Activated CD8-positive, alpha-beta memory T cell treated with anti-CD3 and anti-CD28 coated beads for 48 hours (primary cell): ENCODE results near the gene DSE.

ENCODE experiments used
- DNase-seq, 3 experiments: peaks; one replicate each; pipeline ENCODE4 v3.0.0-alpha.2; 2020; ENCODE audit warnings: low read depth in 2 of 3, low spot score in 2 of 3

The DSE gene

DNA sequence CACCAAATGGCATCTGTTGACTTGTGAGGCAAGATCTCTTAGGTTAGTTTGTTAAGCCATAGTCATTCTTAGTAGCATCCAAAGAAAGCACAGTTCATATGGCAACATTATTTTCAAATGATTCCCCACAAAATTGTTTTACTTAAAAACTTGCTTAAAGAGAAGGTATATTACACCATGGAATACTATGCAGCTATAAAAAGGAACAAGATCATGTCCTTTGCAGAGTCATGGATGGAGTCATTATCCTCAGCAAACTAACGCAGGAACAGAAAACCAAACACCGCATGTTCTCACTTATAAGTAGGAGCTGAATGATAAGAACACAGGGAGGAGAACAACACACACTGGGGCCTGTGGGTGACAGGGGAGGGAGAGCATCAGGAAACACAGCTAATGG lies 10.9 kb upstream of the DSE start:
- no peak for DNase-seq

DNA sequence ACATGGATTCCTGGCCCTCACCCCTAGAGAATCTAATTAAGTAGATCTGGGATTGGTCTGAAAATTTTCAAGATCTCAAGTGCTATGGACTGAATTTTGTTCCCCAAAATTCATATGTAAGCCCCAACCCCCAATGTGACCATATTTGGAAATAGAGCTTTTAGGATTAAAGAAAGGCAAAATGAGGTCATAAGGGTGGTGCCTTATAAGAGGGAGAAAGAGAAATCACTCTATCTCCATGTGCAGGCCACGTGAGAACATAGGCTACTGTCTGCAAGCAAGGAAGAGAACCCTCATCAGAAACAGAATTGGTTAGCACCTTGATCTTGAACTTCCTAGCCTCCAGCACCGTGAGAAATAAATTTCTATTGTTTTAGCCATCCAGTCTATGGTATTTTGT lies 8.5 kb upstream of the DSE start:
- DNase-seq = no peak

DNA sequence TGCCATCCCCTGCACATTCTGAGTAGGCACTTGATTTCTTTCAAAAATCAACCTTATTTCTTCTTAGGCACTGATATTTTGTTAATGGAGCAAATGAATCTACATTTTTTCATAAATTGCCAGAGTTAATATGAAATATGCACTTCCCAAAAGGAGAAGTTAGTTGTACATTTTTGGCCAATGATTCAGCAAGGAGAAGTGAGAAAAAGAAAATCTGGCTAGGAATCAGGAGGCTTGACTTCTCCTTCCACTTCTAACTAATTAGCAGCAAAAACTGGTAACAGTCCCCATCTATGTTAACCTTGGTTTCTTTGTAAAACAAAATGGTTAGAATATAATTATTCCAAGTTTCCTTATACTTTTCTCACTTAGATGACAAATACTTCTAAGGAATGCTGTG lies 7.0 kb upstream of the DSE start:
- no peak for DNase-seq

DNA sequence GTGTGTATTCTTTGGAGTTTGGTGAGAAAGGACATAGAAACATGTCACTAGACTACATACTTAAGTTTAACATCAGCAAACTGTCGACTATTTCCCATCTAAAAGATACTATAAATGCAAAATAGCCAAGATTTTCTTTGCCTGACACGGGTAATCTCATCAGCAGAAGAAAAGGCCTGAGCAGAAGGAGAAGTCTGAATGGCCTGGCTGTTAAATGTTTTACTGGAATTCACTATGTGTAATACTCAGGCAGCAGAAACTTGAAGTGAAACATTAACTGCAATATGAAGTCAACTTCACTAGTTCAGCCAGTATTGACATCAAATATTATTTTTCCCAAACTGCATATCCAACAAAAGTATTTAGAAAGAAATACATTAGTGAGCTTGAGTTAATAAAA lies 6.4 kb upstream of the DSE start:
- DNase-seq = no peak

GRCh38 chr6:116365743-116366142 lies 5.0 kb upstream of the DSE start:
- DNase-seq = no peak

DNA sequence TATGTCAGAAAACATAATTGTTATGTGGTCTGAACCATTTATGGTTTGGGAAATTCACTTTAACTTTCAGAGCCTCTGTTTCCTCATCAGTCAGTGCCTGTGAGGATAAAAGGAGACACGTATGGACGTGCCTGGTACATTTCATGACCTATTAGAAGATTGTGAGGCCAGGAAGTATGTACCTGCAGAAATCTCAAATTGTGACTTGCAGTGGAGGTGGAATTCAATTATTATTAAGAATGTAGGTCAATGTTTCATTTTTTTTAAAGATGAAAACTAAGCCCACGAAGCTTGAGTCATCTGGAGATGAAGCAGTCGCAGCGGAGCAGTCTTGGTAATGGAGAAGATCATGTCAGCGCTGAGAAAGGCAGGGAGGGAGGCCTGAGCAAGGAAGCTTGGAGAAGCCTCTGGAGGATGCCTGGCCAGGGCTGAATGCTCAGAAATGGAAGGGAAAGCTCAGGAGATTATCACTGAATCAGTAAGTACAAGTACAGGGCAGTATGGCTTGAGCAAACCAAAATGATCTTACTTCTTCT lies 3.9 kb upstream of the DSE start:
- no peak for DNase-seq

- DNase-seq = no peak
Observed at GRCh38 chr6:116369540-116369939, 1.2 kb upstream of the DSE start.

DNA sequence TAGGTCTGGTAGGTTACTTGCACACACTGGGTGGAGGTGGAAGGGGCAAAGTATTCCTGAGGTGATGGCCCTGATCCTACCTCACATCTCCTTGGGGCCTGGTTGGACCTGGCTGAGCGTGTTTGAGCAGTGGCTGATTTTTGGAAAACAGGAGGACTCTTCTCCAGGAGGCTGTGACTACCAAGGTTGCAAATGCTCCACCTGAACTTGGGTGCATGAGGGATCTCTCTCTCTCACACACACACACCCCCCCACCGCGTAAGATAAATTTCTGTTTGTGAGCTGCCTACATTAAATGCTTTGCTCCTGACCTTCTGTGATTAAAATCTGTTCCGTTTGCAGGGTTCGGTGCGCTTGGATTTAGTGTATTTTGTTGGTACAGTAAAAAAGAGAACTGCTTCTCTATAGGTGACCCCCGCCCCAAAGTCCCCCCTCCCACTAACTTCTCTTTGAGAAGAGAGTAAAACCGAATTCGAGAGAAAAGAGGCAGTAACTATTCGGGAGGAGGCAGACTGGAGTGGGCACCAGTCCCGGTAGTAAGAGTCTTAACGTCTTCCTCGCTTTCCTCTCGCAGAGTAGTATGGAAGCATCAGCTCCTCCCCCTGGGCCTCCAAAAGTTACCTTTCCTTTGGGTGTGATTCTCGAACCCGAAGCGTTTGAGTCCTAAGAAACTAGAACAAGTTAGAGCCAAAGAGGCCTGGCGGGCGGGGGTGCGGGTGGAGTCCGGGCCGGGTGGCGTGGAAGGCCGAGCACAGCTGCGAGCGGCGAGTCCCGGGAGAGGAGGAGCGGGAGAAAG lies 585 bp upstream of the DSE start:
- peak in 2 of 3 experiments; percentile 5 to 13 for DNase-seq

DNA sequence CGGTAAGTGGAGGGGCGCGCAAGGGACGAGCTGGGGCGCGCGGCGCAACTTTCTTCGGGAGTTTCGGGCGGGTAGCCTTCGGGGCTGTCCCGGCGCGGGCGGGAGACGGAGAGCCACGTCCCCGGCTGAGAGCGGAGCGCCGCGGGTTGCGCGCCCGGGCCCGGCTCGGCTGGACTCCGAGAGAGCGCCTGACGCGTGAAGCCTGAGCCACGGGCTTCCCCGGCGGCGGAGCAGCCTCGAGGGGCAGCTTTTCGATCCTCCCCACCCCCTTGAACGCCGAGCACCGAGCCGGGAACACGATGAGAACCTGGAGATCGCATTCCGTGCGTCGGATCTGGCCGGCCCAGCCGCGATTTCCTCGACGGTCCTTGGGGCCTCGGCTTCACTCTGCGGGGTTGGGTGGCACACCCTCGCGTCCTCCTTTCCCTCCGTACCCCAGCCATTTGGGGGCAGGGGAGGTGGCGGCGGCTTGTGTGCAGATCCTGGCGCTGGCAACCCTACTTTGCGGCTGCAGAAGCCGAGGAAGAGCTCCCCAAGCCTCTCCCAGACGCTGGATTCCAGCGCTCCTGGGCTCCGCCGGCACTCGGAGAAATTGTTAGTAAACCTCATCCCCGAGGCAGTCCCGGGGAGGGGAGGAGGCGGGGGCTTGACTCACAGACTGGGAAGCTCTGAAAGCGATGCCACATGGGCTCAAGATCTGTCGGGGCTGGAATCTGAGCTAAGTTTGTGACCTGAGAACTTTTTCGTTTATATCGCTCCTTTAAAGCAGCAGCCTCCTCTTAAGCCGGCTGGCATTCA lies 572 bp downstream of the DSE start:
- peak; percentile 6 to 14 (median 13) for DNase-seq

DNA sequence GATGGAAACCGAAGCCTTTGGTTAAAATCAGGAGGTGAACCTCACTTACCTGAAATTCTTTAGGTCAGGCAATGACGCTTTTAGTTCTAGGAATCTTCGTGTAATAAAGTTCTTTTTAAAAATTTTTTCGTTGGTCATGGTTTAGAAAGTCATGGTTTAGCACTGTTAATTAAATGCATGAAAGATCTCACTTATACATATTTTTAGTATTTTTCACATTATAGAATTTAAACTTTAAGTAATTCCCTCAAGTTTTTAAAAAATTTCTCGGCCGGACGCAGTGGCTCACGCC lies 1.1 kb downstream of the DSE start:
- no peak for DNase-seq

DNA sequence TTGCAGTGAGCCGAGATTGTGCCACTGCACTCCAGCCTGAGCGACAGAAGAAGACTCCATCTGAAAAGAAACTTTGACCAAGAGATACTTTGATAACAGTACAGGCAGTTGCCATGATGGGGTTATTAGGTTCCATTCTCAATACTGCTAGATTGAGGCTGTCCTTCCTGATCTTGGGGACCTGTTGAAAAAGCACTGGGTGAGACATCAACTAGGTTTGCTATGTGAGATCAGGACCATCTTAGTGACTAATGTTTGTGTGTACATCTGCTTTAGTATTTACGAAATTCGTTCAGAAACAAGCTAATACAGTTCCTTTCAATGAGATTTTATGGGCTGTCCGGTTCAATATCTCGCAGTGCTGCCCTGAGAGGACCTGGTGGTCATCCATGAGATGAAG lies 2.6 kb downstream of the DSE start:
- DNase-seq = no peak

DNA sequence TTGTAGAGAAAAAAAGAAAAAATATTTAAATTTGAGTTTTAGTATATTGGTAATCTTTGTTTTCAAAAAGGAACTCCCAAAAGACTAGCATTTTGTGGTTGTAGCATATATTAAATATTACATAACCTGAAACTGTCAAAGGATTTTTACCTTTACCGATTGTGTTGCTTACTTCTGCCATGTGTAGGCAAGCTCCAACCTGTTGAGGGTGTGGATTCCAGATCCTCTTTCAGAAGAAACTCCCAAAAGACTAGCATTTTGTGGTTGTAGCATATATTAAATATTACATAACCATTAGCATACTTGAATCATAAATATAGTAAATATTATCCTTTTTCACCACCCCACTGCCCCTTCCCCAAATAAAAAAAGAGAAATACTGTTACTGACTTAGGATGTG lies 3.2 kb downstream of the DSE start:
- no peak for DNase-seq

DNA sequence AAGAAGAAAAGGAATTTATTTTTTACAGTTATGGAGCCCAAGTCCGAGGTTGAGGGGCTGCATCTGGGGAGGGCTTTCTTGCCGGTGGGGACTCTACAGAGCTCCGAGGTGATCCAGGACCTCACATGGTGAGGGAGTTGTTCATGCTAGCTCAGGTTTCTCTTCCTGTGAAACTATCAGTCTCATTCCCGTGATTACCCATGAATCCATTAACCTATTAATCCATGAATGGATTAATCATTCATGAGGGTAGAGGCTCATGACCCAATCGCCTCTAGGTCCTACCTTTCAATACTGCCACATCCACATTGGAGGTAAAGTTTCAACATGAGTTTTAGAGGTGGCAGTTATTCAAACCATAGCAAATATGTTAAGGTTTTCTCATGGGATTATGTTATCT lies 3.8 kb downstream of the DSE start:
- no peak for DNase-seq

GRCh38 chr6:116375262-116375661 lies 4.5 kb downstream of the DSE start:
- DNase-seq = no peak

DNA sequence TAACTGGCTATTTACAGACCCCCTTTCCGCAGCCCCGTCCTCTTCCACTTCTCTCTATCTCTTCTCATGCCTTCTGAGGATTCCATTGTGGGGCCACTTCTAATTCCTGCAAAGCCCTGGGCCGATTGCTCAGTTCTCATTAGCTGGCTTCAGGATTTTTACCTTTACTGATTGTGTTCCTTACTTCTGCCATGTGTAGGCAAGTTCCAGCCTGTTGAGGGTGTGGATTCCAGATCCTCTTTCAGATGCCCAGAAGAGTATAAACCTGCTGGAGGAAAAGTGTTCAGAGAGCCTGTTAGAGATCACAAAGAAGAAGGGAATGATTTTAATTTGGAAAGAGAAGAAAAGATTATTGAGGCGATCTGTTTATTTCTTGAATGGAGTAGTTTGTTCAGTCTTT lies 5.4 kb downstream of the DSE start:
- no peak for DNase-seq

DNA sequence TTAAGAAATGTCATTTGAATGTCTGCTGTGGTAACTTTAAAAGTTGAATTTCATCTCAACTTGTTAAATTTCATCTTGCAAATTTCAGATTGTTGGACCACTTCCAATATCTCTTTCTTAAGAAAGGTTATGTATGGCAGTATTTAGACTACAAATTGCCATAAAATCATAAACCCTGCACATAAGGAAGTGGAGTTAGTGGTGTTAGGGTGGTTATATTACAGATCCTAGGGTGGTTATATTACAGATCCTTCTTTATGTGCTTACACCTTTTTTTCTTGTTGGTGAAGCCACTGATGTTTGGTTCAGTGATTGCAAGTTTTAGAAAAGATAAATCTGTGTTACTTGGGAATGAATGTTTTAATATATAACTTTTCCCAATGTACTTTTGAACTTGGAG lies 9.0 kb downstream of the DSE start:
- no peak for DNase-seq

- no peak for DNase-seq
Observed at GRCh38 chr6:116380346-116380745, 9.6 kb downstream of the DSE start.

DNA sequence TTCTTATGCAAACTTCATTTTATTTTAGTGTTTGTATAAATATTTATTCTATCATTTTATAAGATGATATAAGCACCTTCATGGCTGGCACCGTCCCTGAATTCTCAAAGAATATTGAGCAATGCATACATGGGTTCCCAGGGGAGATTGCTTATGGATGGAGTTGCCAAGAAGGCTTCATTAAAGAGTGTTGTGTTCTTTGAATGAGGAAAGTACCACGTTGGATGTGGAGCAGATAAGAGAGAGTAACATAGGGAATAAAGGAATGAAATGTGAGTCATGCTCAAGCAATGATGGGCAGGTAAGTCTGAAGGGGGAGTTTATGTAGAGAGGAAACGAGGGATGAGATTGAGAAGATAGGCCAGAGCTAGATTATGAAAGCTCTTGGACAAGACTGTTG lies 10.3 kb downstream of the DSE start:
- DNase-seq = no peak

- no peak for DNase-seq
Observed at GRCh38 chr6:116382587-116382986, 11.8 kb downstream of the DSE start.

DNA sequence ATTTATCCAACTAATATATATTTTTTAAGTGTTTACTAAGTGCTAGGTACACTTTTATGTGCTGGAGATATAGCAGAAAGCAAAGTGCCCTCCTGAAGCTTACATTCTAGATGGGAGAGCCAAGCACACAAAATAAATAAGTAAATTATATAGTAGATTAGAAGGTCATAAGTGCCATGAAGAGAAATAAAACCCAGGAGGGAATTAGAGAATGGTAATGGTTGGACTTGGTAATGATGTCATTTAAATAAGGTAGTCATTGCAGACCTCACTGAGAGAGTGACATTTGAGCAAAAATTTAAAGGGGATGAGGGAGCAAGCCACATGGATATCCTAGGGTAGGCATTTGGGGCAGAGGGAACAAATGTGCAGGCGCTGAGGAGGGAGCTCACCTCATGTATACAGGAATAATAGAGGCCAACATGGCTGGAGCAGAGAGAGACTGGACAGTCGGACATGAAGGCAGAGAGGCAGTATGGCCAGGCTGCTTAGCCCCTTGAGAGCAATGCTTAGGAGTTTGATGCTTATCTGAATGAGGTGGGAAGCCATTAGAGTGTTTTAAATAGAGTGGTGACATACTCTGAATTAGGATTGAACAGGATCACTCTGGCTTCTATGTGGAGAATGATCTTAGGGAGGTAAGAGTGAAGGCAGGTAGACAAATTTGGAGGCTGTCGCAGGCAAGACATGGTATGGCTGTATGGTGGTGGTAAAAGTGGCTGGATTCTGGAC lies 14.1 kb downstream of the DSE start:
- DNase-seq = no peak

DNA sequence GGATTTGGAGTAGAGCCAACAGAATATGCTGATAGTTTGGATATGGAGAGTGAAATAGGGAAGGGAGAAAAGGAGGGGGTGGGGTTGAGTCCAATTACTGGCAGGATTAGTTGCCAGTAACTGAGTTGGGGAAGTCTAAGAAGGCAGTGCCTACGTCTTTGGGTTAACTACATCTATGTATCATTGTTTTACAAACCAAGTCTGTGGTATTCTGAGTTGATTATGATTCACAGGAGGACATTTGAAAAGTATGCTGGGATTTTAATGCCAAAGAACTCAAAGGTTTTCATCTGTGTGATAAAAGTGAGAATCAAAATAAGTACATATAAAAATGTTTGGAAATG lies 14.7 kb downstream of the DSE start:
- DNase-seq = no peak

DNA sequence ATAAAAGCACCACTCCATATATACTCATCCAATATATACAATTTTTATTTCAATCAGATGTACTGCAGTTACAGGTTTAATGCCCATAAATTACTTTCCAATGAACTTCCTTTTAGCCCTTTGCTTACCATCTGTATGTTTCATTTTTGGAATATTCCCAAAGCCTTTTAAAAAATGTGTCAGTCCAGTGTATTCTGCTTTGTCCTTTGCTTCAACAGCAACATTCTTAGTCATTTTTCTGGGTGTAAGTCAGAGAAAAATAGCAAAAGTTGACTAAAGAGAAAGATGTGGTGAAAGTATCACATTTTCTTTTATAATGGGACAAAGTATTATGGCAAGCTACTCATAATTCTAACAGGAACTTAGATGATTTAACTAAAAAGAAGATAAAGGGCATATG lies 15.2 kb downstream of the DSE start:
- DNase-seq = no peak
